SJSA1 (cell line): ENCODE results near the gene BLM. TPM values are rescaled to one million over a fixed set of nuclear protein-coding genes. Genes with fewer than 3 reads are reported as not detected.

Experiments
- DNase-seq, 2 experiments: peaks; one replicate each; pipeline ENCODE4 v3.0.0-alpha.2; 2015 to 2020; ENCODE audit warnings: low spot score in 2 of 2, low read depth in 1 of 2
- H3K27ac ChIP-seq: fragments of 250-450 bp; sonication (Bioruptor Pico); 2 replicates; pipeline ENCODE4 v1.5.1; 2020; ENCODE audit warnings: mild to moderate bottlenecking, moderate library complexity
- H3K27me3 ChIP-seq: fragments of 250-450 bp; sonication (Bioruptor Pico); replicated peaks from 2 replicates; pipeline ENCODE4 v1.5.1; 2020; ENCODE audit warnings: mild to moderate bottlenecking, moderate library complexity
- H3K36me3 ChIP-seq: fragments of 250-450 bp; sonication (Bioruptor Pico); 2 replicates; pipeline ENCODE4 v1.5.1; 2020; ENCODE audit warnings: mild to moderate bottlenecking
- H3K4me1 ChIP-seq: fragments of 250-450 bp; sonication (Bioruptor Pico); replicated peaks from 2 replicates; pipeline ENCODE4 v1.6.1; 2021; ENCODE audit warnings: mild to moderate bottlenecking
- H3K4me3 ChIP-seq: fragments of 250-450 bp; sonication (Bioruptor Pico); 2 replicates; pipeline ENCODE4 v1.5.1; 2020; ENCODE audit warnings: mild to moderate bottlenecking
- H3K9me3 ChIP-seq: fragments of 250-450 bp; sonication (Bioruptor Pico); replicated peaks from 2 replicates; pipeline ENCODE4 v1.5.1; 2020; ENCODE audit warnings: mild to moderate bottlenecking
- total RNA-seq: library from RNA; depleted of rRNA; stranded (reverse); fragments of >200 nt; shearing (Covaris generic); gene quantifications from 2 replicates; pipeline ENCODE4 v1.2.3, GENCODE V29; 2014

The BLM gene
- total RNA-seq, 1 experiment from 2014 or later = 25.0 TPM

GRCh38 chr15:90701880-90702630 is 15.1 kb upstream of the BLM start:
- Histone ChIP-seq H3K4me1 (peaks cover 17% of the 10 kb centered on the region), H3K36me3 (no peaks in the 10 kb centered on the region), H3K9me3 (no peaks in the 10 kb centered on the region), H3K27me3 (no peaks in the 10 kb centered on the region), H3K27ac (0 out of 2 replicates have a peak overlapping the region, but pooled peaks have one; percentile 20), H3K4me3 (no peak overlapping the region)
- peak in 1 of 2 experiments; percentile 58 for DNase-seq

DNA sequence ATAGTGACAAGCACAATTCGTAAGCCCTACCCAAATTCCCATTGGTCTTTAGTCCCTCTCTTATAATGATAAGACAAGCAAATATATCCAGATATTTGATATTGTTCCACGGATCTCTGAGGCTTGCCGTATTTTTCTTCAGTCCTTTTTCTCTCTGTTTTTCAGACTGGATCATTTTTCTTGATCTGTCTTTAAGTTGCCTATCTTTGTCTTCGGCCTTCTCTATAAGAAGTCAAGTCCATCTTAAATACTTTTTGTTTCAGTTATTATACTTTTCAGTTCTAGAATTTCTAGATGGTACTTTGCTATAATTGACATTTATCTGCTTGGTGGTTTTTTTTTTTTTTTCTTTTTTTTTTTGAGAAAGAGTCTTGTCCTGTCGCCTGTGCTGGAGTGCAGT is 13.7 kb upstream of the BLM start:
- DNase-seq = no peak
- H3K36me3 ChIP-seq = no peaks in the 10 kb centered on the region

GRCh38 chr15:90705212-90705611 is 11.9 kb upstream of the BLM start:
- no peak overlapping the region for H3K27ac ChIP-seq
- H3K27me3 ChIP-seq = no peaks in the 10 kb centered on the region
- H3K36me3 ChIP-seq = no peaks in the 10 kb centered on the region
- H3K4me1 ChIP-seq = peaks cover 17% of the 10 kb centered on the region
- H3K9me3 ChIP-seq = no peaks in the 10 kb centered on the region
- DNase-seq = no peak
- no peak overlapping the region for H3K4me3 ChIP-seq

More for the DNA sequence above, 13.7 kb upstream of the BLM start:
- Histone ChIP-seq H3K27ac (no peak overlapping the region), H3K9me3 (no peaks in the 10 kb centered on the region), H3K27me3 (no peaks in the 10 kb centered on the region), H3K4me3 (no peak overlapping the region), H3K4me1 (peaks cover 17% of the 10 kb centered on the region)

- no peak overlapping the region for H3K27ac ChIP-seq
- DNase-seq = no peak
- H3K9me3 ChIP-seq = no peaks in the 10 kb centered on the region
- H3K4me3 ChIP-seq = no peak overlapping the region
- H3K27me3 ChIP-seq = no peaks in the 10 kb centered on the region
- no peaks in the 10 kb centered on the region for H3K36me3 ChIP-seq
- peaks cover 14% of the 10 kb centered on the region for H3K4me1 ChIP-seq
These were observed 10.5 kb upstream of the BLM start for GRCh38 chr15:90706394-90707327.

DNA sequence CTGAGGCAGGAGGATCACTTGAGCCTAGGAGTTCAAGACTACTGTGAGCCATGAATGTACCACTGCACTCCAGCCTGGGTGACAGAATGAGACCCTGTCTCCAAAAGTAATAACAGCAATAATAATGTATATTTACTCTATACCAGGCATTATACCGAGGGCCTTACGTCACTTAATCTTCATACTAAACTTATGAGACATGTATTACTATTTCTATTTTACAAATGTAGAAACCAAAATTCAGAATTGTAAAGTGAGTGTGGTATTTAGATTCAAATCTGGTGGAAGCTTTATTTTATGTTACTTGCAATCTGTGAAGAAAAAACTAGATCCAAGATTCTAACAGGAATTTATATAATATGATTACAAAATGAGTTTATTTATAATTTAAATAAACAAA is 9.7 kb upstream of the BLM start:
- no peak for DNase-seq
- Histone ChIP-seq H3K4me3 (no peak overlapping the region), H3K4me1 (peaks cover 6% of the 10 kb centered on the region), H3K9me3 (no peaks in the 10 kb centered on the region), H3K27ac (no peak overlapping the region), H3K36me3 (no peaks in the 10 kb centered on the region), H3K27me3 (no peaks in the 10 kb centered on the region)

DNA sequence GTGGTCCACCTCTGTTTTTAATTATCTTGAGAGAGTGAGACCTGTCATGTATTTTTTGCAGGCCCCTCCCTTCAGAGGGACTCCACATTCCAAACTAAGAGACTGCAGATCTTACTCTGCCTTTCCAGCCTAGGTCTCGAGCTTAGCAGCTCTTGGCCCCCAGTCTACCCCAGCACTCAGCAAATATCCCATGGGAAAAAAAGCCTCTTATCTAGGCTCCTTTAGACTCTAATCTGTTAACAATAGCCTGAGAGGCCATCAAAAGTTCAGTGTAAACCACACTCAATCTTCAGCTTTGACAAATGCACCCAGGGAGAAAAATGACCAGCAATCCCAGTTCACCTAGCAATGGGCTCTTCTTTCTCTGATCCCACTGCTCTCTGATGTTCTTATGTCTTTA is 8.6 kb upstream of the BLM start:
- Histone ChIP-seq H3K36me3 (no peaks in the 10 kb centered on the region), H3K27me3 (no peaks in the 10 kb centered on the region), H3K4me1 (0 out of 2 replicates have a peak, but pooled peaks cover 4% of the 10 kb centered on the region), H3K4me3 (no peak overlapping the region), H3K27ac (no peak overlapping the region), H3K9me3 (no peaks in the 10 kb centered on the region)
- DNase-seq = peak in 1 of 2 experiments; percentile 22

- Histone ChIP-seq H3K36me3 (no peaks in the 10 kb centered on the region), H3K27me3 (no peaks in the 10 kb centered on the region), H3K4me3 (no peak overlapping the region), H3K4me1 (0 out of 2 replicates have a peak, but pooled peaks cover 4% of the 10 kb centered on the region), H3K27ac (no peak overlapping the region), H3K9me3 (no peaks in the 10 kb centered on the region)
- no peak for DNase-seq
These were observed 7.9 kb upstream of the BLM start for GRCh38 chr15:90709278-90709677.

- Histone ChIP-seq H3K4me3 (no peak overlapping the region), H3K27ac (no peak overlapping the region), H3K36me3 (no peaks in the 10 kb centered on the region), H3K27me3 (no peaks in the 10 kb centered on the region), H3K4me1 (0 out of 2 replicates have a peak, but pooled peaks cover 4% of the 10 kb centered on the region), H3K9me3 (no peaks in the 10 kb centered on the region)
- no peak for DNase-seq
These were observed 6.6 kb upstream of the BLM start for GRCh38 chr15:90710436-90711027.

DNA sequence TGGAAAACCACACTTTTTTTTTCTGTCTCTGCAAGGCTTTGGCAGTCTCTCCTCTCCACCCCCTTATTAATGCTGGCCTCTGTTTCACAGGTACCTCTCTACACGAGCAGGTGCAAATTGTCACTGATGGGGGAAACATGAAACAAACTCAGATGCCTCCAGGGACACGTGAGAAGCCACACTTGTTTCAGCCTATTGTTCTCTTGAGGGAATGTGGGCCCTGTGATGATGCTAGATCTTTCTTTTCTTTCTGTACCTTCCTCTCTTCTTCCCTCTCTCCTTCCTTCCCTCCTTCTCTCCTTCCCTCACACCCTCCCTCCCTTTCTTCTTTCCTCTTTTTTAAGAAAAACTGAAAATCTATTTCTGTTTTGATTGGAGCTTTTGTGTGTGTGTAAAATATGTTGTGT is 5.7 kb upstream of the BLM start:
- H3K27me3 ChIP-seq = no peaks in the 10 kb centered on the region
- no peak for DNase-seq
- H3K4me1 ChIP-seq = peaks cover 4% of the 10 kb centered on the region; the same call in 1 of the 2 replicates
- H3K27ac ChIP-seq = no peak overlapping the region
- H3K4me3 ChIP-seq = no peak overlapping the region
- H3K36me3 ChIP-seq = no peaks in the 10 kb centered on the region
- H3K9me3 ChIP-seq = peaks cover 6% of the 10 kb centered on the region; the same call in 1 of the 2 replicates

- no peaks in the 10 kb centered on the region for H3K27me3 ChIP-seq
These were observed 5.3 kb upstream of the BLM start for GRCh38 chr15:90711842-90712241.

DNA sequence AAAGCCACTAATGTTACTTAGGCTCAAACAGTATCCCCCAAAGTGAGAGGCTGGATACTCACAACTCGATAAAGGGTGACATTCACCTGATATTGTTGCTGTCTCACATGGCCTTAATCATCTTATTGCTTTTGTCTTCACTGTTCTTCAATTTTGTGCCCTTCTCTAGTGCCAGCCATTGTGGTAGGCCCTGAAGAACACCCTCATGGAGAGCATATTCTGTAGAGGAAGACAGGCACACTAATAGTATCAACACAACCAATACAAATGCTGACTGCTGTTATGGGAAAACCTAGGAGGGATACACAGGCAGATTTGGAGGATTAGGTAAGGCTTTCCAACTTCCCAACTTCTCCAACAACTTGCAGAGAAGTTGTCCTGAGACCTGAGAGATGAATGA is 4.1 kb upstream of the BLM start:
- no peak overlapping the region for H3K4me3 ChIP-seq
- H3K4me1 ChIP-seq = peaks cover 7% of the 10 kb centered on the region
- no peak for DNase-seq
- no peak overlapping the region for H3K27ac ChIP-seq
- H3K36me3 ChIP-seq = peaks cover 3% of the 10 kb centered on the region; the same call in 1 of the 2 replicates
- H3K9me3 ChIP-seq = peaks cover 6% of the 10 kb centered on the region; the same call in 1 of the 2 replicates
- no peaks in the 10 kb centered on the region for H3K27me3 ChIP-seq

More at GRCh38 chr15:90711842-90712241, 5.3 kb upstream of the BLM start:
- no peak for DNase-seq
- Histone ChIP-seq H3K4me3 (no peak overlapping the region), H3K36me3 (no peaks in the 10 kb centered on the region), H3K4me1 (peaks cover 4% of the 10 kb centered on the region; the same call in 1 of the 2 replicates), H3K9me3 (peaks cover 6% of the 10 kb centered on the region; the same call in 1 of the 2 replicates), H3K27ac (no peak overlapping the region)

DNA sequence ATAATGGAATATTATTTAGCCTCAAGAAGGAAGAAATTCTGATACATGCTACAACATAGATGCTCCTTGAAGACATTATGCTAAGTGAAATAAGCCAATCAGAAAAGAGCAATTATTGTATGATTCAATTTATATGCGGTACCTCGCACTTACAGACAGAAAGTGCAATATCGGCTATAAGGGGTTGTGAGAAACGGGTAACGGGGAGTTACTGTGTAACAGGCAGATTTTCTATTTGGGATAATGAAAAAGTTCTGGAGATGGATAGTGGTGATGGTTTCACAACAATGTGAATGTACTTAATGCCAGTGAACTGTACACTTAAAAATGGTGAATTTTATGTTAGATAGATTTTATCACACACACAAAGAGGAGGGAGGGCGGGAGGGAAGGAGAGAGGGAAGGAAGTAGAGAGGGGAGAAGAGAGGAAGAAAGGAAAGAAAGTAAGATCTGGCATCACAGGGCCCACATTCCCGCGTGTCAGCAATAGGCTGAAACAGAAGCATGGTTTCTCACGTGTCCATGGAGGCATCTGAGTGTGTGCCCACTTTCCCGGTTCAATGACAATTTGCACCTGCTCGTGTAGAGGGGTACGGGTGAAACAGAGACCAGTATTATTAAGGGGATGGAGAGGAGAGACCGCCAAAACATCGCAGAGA is 700 bp upstream of the BLM start:
- Histone ChIP-seq H3K9me3 (peaks cover 6% of the 10 kb centered on the region; the same call in 1 of the 2 replicates), H3K36me3 (peaks cover 3% of the 10 kb centered on the region; the same call in 1 of the 2 replicates), H3K4me3 (peak overlapping the region; percentile 66), H3K4me1 (peaks cover 9% of the 10 kb centered on the region), H3K27me3 (no peaks in the 10 kb centered on the region), H3K27ac (peak overlapping the region; percentile 71)
- DNase-seq = no peak

DNA sequence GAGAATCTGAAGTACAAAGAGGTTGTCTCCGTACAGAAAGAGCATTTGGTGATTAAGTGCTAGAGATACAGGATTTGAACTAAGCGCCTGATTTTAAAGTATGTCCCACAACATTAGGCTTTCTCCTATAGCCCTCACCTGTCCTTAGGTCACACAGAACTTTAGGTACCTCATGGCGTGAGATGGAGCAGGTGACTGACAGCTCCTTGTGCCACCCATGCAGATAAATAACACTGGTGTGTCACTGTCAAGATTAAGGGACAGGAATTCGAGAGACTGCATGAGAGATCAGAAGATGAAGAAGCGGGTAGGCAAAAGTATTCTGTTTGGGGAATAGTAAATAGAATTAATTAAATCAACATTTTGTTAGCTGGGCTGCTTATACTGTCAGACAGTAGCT is 1.1 kb downstream of the BLM start:
- Histone ChIP-seq H3K4me1 (peaks cover 9% of the 10 kb centered on the region), H3K27me3 (no peaks in the 10 kb centered on the region), H3K27ac (no peak overlapping the region), H3K9me3 (peaks cover 6% of the 10 kb centered on the region; the same call in 1 of the 2 replicates), H3K36me3 (peaks cover 8% of the 10 kb centered on the region; the same call in 1 of the 2 replicates), H3K4me3 (peak overlapping the region; percentile 66)
- DNase-seq = no peak
